Measurements from ENCODE around the gene PTPN4. TPM values are rescaled to one million over a fixed set of nuclear protein-coding genes. Genes with fewer than 3 reads are reported as not detected.

The PTPN4 gene
- total and polyA plus RNA-seq, 9 of the 15 experiments (the other 6 are each of a cell fraction or from before 2014, with no cell fraction given) = 5.0 to 32.8 (median 27.3) TPM

DNA sequence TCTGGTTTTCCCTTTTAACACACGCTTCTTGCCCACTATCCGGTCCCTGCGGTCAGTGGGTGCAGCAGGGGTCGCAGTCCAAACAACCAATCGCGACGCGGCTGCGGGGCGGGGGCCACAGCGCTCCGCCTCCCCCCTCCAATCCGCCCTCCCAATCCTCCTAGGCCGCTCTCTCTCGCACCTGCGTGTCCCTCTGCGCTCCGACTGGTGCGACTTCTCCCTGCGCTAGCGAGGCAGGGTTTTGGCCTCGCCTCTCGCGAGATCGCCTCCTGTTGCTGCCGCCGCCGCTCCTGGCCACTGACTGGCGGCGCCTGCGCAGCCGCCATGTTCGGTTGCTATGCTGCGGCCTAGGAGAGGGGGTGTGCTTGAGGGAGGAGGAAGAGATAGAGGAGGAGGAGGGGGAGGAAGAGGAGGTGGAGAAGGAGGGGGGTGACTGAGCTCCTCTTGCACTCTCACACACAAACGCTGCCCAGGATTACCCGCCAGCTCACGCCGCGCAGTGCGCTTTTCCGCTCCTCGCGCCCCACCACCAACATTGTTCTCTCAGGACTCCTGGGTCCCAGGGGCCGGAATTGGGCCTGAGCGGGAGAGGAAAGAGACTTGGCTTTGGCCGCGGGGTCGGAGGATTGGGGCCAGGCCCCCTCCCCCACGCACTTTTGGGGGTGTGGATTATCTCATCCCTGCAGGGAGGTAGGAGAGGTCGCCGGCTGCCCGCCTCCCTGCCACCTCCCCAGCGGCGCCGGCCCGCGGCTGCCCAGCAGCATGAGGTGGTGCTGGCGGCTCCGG is at the start of gene PTPN4 (continued):
- TF ChIP-seq, protein P1, sequence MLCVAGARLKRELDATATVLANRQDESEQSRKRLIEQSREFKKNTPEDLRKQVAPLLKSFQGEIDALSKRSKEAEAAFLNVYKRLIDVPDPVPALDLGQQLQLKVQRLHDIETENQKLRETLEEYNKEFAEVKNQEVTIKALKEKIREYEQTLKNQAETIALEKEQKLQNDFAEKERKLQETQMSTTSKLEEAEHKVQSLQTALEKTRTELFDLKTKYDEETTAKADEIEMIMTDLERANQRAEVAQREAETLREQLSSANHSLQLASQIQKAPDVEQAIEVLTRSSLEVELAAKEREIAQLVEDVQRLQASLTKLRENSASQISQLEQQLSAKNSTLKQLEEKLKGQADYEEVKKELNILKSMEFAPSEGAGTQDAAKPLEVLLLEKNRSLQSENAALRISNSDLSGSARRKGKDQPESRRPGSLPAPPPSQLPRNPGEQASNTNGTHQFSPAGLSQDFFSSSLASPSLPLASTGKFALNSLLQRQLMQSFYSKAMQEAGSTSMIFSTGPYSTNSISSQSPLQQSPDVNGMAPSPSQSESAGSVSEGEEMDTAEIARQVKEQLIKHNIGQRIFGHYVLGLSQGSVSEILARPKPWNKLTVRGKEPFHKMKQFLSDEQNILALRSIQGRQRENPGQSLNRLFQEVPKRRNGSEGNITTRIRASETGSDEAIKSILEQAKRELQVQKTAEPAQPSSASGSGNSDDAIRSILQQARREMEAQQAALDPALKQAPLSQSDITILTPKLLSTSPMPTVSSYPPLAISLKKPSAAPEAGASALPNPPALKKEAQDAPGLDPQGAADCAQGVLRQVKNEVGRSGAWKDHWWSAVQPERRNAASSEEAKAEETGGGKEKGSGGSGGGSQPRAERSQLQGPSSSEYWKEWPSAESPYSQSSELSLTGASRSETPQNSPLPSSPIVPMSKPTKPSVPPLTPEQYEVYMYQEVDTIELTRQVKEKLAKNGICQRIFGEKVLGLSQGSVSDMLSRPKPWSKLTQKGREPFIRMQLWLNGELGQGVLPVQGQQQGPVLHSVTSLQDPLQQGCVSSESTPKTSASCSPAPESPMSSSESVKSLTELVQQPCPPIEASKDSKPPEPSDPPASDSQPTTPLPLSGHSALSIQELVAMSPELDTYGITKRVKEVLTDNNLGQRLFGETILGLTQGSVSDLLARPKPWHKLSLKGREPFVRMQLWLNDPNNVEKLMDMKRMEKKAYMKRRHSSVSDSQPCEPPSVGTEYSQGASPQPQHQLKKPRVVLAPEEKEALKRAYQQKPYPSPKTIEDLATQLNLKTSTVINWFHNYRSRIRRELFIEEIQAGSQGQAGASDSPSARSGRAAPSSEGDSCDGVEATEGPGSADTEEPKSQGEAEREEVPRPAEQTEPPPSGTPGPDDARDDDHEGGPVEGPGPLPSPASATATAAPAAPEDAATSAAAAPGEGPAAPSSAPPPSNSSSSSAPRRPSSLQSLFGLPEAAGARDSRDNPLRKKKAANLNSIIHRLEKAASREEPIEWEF (CRISPR knock-in tag; IDR thresholded peaks at IDR 0.05) = no peak
- TF ChIP-seq MGA (IDR thresholded peaks at IDR 0.05) (peak; percentile 69), PHB2 (IDR thresholded peaks at IDR 0.05; ENCODE audit: low read depth) (no peak), NCOA1 (IDR thresholded peaks at IDR 0.05; ENCODE audit: low read depth) (peak; percentile 41; the same call in 1 of the 2 replicates), MYC (IDR thresholded peaks at IDR 0.05; ENCODE audit: low read depth, low read length) (peak; percentile 58), MYC (CRISPR knock-in tag; IDR thresholded peaks at IDR 0.05; ENCODE audit: borderline replicate concordance, low read depth) (no peak), HSF4 (CRISPR knock-in tag; IDR thresholded peaks at IDR 0.05; ENCODE audit: borderline replicate concordance) (no peak), TRIM28 (IDR thresholded peaks at IDR 0.05) (0 out of 2 replicates have a peak, but pooled peaks have one; percentile 17), NFRKB (IDR thresholded peaks at IDR 0.05; ENCODE audit: low read depth) (no peak; the same call in 1 of the 2 replicates), NCOA6 (IDR thresholded peaks at IDR 0.05) (no peak), SRF (CRISPR knock-in tag; IDR thresholded peaks at IDR 0.05) (peak in 1 of 2 experiments; percentile 52; a peak in 1 of 4 replicates)

Measured in K562 (cell line).